Activated naive CD8-positive, alpha-beta T cell (primary cell): ENCODE measurements around the gene ASGR2.

Experiments
- H3K27ac Mint-ChIP-seq: one replicate; pipeline ENCODE4 v1.8.0; 2021; ENCODE audit warnings: mixed read lengths
- H3K27me3 Mint-ChIP-seq: one replicate; pipeline ENCODE4 v1.8.0; 2021; ENCODE audit warnings: mixed read lengths
- H3K36me3 Mint-ChIP-seq: one replicate; pipeline ENCODE4 v1.8.0; 2021; ENCODE audit warnings: mixed read lengths
- H3K4me1 Mint-ChIP-seq: one replicate; pipeline ENCODE4 v1.8.0; 2021; ENCODE audit warnings: low read depth, mixed read lengths
- H3K4me3 Mint-ChIP-seq: one replicate; pipeline ENCODE4 v1.8.0; 2021; ENCODE audit warnings: mild to moderate bottlenecking, mixed read lengths
- H3K9me3 Mint-ChIP-seq: one replicate; pipeline ENCODE4 v1.8.0; 2021; ENCODE audit warnings: low read depth, mixed read lengths

The ASGR2 gene

GRCh38 chr17:7070712-7071111, 43.9 kb downstream of the ASGR2 start:
- Mint-ChIP-seq H3K36me3 (peaks cover 8% of the 10 kb centered on the region), H3K4me3 (no peak overlapping the region), H3K27ac (no peak overlapping the region), H3K27me3 (no peaks in the 10 kb centered on the region), H3K9me3 (peaks cover 9% of the 10 kb centered on the region), H3K4me1 (no peaks in the 10 kb centered on the region)

GRCh38 chr17:7068268-7068667, 46.4 kb downstream of the ASGR2 start:
- no peak overlapping the region for H3K4me3 Mint-ChIP-seq
- H3K27ac Mint-ChIP-seq: no peak overlapping the region
- peaks cover 9% of the 10 kb centered on the region for H3K9me3 Mint-ChIP-seq
- H3K4me1 Mint-ChIP-seq: no peaks in the 10 kb centered on the region
- H3K27me3 Mint-ChIP-seq: peaks cover 3% of the 10 kb centered on the region
- H3K36me3 Mint-ChIP-seq: peaks cover 8% of the 10 kb centered on the region

GRCh38 chr17:7067198-7067597, 47.4 kb downstream of the ASGR2 start:
- Mint-ChIP-seq H3K4me1 (no peaks in the 10 kb centered on the region), H3K9me3 (peaks cover 9% of the 10 kb centered on the region), H3K36me3 (peaks cover 8% of the 10 kb centered on the region), H3K4me3 (no peak overlapping the region), H3K27ac (no peak overlapping the region), H3K27me3 (peaks cover 5% of the 10 kb centered on the region)

- no peak overlapping the region for H3K27ac Mint-ChIP-seq
- no peak overlapping the region for H3K4me3 Mint-ChIP-seq
- peaks cover 5% of the 10 kb centered on the region for H3K27me3 Mint-ChIP-seq
- peaks cover 8% of the 10 kb centered on the region for H3K36me3 Mint-ChIP-seq
- H3K9me3 Mint-ChIP-seq: peaks cover 9% of the 10 kb centered on the region
- peaks cover 12% of the 10 kb centered on the region for H3K4me1 Mint-ChIP-seq
Measured at GRCh38 chr17:7064261-7064660, 50.4 kb downstream of the ASGR2 start.

GRCh38 chr17:7063518-7064094, 51.0 kb downstream of the ASGR2 start:
- Mint-ChIP-seq H3K9me3 (peaks cover 6% of the 10 kb centered on the region), H3K4me1 (peaks cover 16% of the 10 kb centered on the region), H3K27ac (no peak overlapping the region), H3K4me3 (no peak overlapping the region), H3K27me3 (peaks cover 5% of the 10 kb centered on the region), H3K36me3 (peaks cover 5% of the 10 kb centered on the region)

- peaks cover 5% of the 10 kb centered on the region for H3K27me3 Mint-ChIP-seq
- no peaks in the 10 kb centered on the region for H3K36me3 Mint-ChIP-seq
- H3K9me3 Mint-ChIP-seq: no peaks in the 10 kb centered on the region
- no peak overlapping the region for H3K4me3 Mint-ChIP-seq
- H3K4me1 Mint-ChIP-seq: peaks cover 16% of the 10 kb centered on the region
- peak overlapping the region; percentile 84 for H3K27ac Mint-ChIP-seq
Measured at GRCh38 chr17:7060165-7060891, 54.3 kb downstream of the ASGR2 start.

GRCh38 chr17:7058831-7059447, 55.7 kb downstream of the ASGR2 start:
- no peaks in the 10 kb centered on the region for H3K9me3 Mint-ChIP-seq
- no peak overlapping the region for H3K27ac Mint-ChIP-seq
- H3K36me3 Mint-ChIP-seq: no peaks in the 10 kb centered on the region
- H3K4me3 Mint-ChIP-seq: no peak overlapping the region
- H3K27me3 Mint-ChIP-seq: peaks cover 5% of the 10 kb centered on the region
- H3K4me1 Mint-ChIP-seq: peaks cover 16% of the 10 kb centered on the region

- H3K4me3 Mint-ChIP-seq: no peak overlapping the region
Measured at GRCh38 chr17:7056386-7056785, 58.2 kb downstream of the ASGR2 start.

More at GRCh38 chr17:7056386-7056785, 58.2 kb downstream of the ASGR2 start:
- no peak overlapping the region for H3K27ac Mint-ChIP-seq
- H3K4me1 Mint-ChIP-seq: peaks cover 16% of the 10 kb centered on the region
- no peaks in the 10 kb centered on the region for H3K27me3 Mint-ChIP-seq
- no peaks in the 10 kb centered on the region for H3K36me3 Mint-ChIP-seq
- no peaks in the 10 kb centered on the region for H3K9me3 Mint-ChIP-seq
